Duodenal mucosa (tissue), 2 donors: ENCODE measurements around the gene PRKCA.

Source experiments
- H3K27ac ChIP-seq: one replicate; pipeline ENCODE4 v1.7.0; 2013; ENCODE audit warnings: low read depth, low read length
- H3K27me3 ChIP-seq, 2 donors: one replicate each; pipeline ENCODE4 v1.7.0; 2013; ENCODE audit warnings: low read length in 2 of 2, control low read depth in 1 of 2; ENCODE audit not compliant: insufficient read depth in 2 of 2, control insufficient read depth in 1 of 2
- H3K36me3 ChIP-seq, 2 donors: one replicate each; pipeline ENCODE4 v1.7.0; 2013; ENCODE audit warnings: low read length in 2 of 2, control low read depth in 1 of 2; ENCODE audit not compliant: insufficient read depth in 2 of 2, control insufficient read depth in 1 of 2
- H3K4me1 ChIP-seq, 2 donors: one replicate each; pipeline ENCODE4 v1.7.0; 2013; ENCODE audit warnings: low read length in 2 of 2, control low read depth in 1 of 2; ENCODE audit not compliant: insufficient read depth in 2 of 2, control insufficient read depth in 1 of 2
- H3K4me3 ChIP-seq, 2 donors: one replicate each; pipeline ENCODE4 v1.7.0; 2013; ENCODE audit warnings: low read length in 2 of 2, low read depth in 1 of 2
- H3K9ac ChIP-seq, 2 donors: one replicate each; pipeline ENCODE4 v1.7.0; 2013; ENCODE audit warnings: low read length in 2 of 2, low read depth in 1 of 2
- H3K9me3 ChIP-seq, 2 donors: one replicate each; pipeline ENCODE4 v1.7.0; 2013; ENCODE audit warnings: low read length in 2 of 2, control low read depth in 1 of 2; ENCODE audit not compliant: control insufficient read depth in 1 of 2

Gene PRKCA

DNA sequence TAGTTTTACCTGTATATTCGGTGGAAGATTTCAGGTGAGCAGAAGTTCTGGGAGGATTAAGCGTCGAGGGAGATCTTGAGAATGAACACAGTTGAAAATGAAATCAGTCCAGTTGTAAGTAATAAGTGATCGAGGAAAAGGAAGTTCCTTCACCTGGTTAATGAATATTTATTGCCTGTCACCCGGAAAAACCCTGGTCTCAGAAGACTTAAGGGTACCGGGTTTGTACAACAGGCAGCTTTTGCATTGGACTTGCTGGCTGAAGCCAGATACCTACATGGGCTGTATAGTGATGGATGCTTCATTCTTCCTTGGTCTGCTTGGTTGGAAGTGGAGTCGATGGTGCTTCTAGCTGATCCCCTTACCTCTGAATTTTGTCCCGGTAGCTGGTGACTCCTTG is 72.7 kb downstream of the PRKCA start:
- Histone ChIP-seq H3K9ac (peak overlapping the region in 1 of 2 donors; percentile 13), H3K27ac (no peak overlapping the region), H3K9me3 (no peaks in the 10 kb centered on the region), H3K4me3 (peak overlapping the region; percentile 34 to 37), H3K4me1 (peaks cover 26 to 43% of the 10 kb centered on the region in 2 donors), H3K27me3 (no peaks in the 10 kb centered on the region), H3K36me3 (no peaks in the 10 kb centered on the region)

DNA sequence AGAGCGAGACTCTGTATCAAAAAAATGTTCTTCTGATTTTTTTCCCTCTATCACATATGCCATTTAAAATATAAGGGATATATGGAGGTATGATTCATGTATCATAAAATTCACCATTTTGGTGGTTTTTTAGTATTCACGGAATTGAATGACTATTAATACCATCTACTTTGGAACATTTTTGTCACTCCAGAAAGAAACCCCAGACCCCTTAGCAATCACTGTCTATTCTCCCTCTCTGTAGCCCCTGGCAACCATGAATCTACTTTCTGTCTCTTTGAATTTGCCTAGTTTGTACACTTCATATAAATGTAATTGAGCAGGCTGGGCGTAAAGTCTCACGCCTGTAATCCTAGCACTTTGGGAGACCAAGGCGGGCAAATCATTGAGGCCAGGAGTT is 75.9 kb downstream of the PRKCA start:
- no peaks in the 10 kb centered on the region for H3K27me3 ChIP-seq
- H3K9me3 ChIP-seq, result no peaks in the 10 kb centered on the region
- H3K4me3 ChIP-seq, result no peak overlapping the region
- H3K4me1 ChIP-seq, result peaks cover 24 to 39% of the 10 kb centered on the region in 2 donors
- H3K9ac ChIP-seq, result no peak overlapping the region
- H3K36me3 ChIP-seq, result no peaks in the 10 kb centered on the region
- no peak overlapping the region for H3K27ac ChIP-seq

- Histone ChIP-seq H3K4me1 (peaks cover 16 to 31% of the 10 kb centered on the region in 2 donors), H3K9me3 (no peaks in the 10 kb centered on the region), H3K36me3 (no peaks in the 10 kb centered on the region), H3K27me3 (no peaks in the 10 kb centered on the region), H3K27ac (no peak overlapping the region), H3K4me3 (no peak overlapping the region), H3K9ac (no peak overlapping the region)
Observed at GRCh38 chr17:66379544-66379943, 77.1 kb downstream of the PRKCA start.

DNA sequence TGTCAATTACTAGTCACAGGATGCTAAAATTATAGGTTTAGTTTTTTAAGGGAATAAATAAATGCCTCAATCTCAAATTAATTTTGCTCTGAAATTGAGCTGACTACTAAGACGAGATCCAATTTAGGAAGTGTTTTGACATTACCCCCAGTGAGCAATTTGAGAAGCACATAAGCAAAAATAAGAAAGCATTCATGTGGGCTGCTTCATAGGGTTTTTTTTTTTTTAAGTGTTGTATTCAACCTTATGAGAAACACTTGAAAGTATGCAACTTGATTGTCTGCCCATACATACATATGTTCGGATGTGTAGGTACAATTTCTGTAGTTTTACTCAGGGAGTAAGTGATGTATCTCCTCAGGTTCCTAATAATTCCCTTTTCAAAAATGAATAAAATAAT is 77.6 kb downstream of the PRKCA start:
- no peak overlapping the region for H3K4me3 ChIP-seq
- no peaks in the 10 kb centered on the region for H3K36me3 ChIP-seq
- no peaks in the 10 kb centered on the region for H3K27me3 ChIP-seq
- peaks cover 13 to 29% of the 10 kb centered on the region in 2 donors for H3K4me1 ChIP-seq
- H3K27ac ChIP-seq, result no peak overlapping the region
- H3K9me3 ChIP-seq, result no peaks in the 10 kb centered on the region
- no peak overlapping the region for H3K9ac ChIP-seq

- H3K4me1 ChIP-seq, result peaks cover 9 to 28% of the 10 kb centered on the region in 2 donors
- H3K9ac ChIP-seq, result no peak overlapping the region
- H3K4me3 ChIP-seq, result no peak overlapping the region
- H3K36me3 ChIP-seq, result no peaks in the 10 kb centered on the region
- H3K9me3 ChIP-seq, result no peaks in the 10 kb centered on the region
- no peak overlapping the region for H3K27ac ChIP-seq
- no peaks in the 10 kb centered on the region for H3K27me3 ChIP-seq
Observed at GRCh38 chr17:66381701-66382362, 79.4 kb downstream of the PRKCA start.

- Histone ChIP-seq H3K36me3 (no peaks in the 10 kb centered on the region), H3K27me3 (no peaks in the 10 kb centered on the region), H3K9me3 (no peaks in the 10 kb centered on the region), H3K9ac (no peak overlapping the region), H3K4me1 (peaks cover 21 to 40% of the 10 kb centered on the region in 2 donors), H3K4me3 (no peak overlapping the region), H3K27ac (no peak overlapping the region)
Observed at GRCh38 chr17:66383333-66383732, 80.9 kb downstream of the PRKCA start.

GRCh38 chr17:66386498-66387351 is 84.3 kb downstream of the PRKCA start:
- Histone ChIP-seq H3K27ac (peak overlapping the region; percentile 45), H3K4me3 (peak overlapping the region; percentile 13 to 30), H3K36me3 (peaks cover 0 to 13% of the 10 kb centered on the region in 2 donors), H3K27me3 (no peaks in the 10 kb centered on the region), H3K9me3 (no peaks in the 10 kb centered on the region), H3K9ac (no peak overlapping the region), H3K4me1 (peaks cover 21 to 29% of the 10 kb centered on the region in 2 donors)

GRCh38 chr17:66387392-66387981 is 85.1 kb downstream of the PRKCA start:
- Histone ChIP-seq H3K4me1 (peaks cover 21 to 29% of the 10 kb centered on the region in 2 donors), H3K4me3 (no peak overlapping the region), H3K9me3 (no peaks in the 10 kb centered on the region), H3K9ac (no peak overlapping the region), H3K27ac (peak overlapping the region; percentile 45), H3K27me3 (no peaks in the 10 kb centered on the region), H3K36me3 (peaks cover 0 to 13% of the 10 kb centered on the region in 2 donors)

GRCh38 chr17:66392783-66393437 is 90.5 kb downstream of the PRKCA start:
- Histone ChIP-seq H3K36me3 (peaks cover 0 to 13% of the 10 kb centered on the region in 2 donors), H3K4me3 (no peak overlapping the region), H3K9ac (no peak overlapping the region), H3K9me3 (no peaks in the 10 kb centered on the region), H3K4me1 (peaks cover 5 to 7% of the 10 kb centered on the region in 2 donors), H3K27me3 (no peaks in the 10 kb centered on the region), H3K27ac (no peak overlapping the region)
